HepG2 (cell line): Measurements from ENCODE around the gene LPIN3. TPM values are rescaled to one million over a fixed set of nuclear protein-coding genes. Genes with fewer than 3 reads are reported as not detected.
A peak's percentile ranks its signal among the peaks of the same experiment; 100 is the strongest.

Source experiments
- DR1 ChIP-seq: sonication (generic); formaldehyde crosslinking; IDR thresholded peaks from 2 replicates; pipeline ENCODE4 v1.8.0; 2021; ENCODE audit warnings: mild to moderate bottlenecking, missing genetic modification reagents, inconsistent platforms
- DZIP1 ChIP-seq: sonication (generic); formaldehyde crosslinking; IDR thresholded peaks from 2 replicates; pipeline ENCODE4 v1.5.0; 2020; ENCODE audit warnings: mild to moderate bottlenecking, missing genetic modification reagents
- GLI4 ChIP-seq: sonication (generic); formaldehyde crosslinking; IDR thresholded peaks from 2 replicates; pipeline ENCODE4 v1.5.1; 2020; ENCODE audit warnings: missing genetic modification reagents, mild to moderate bottlenecking, moderate library complexity, borderline replicate concordance
- GMEB1 ChIP-seq: sonication (generic); formaldehyde crosslinking; IDR thresholded peaks from 2 replicates; pipeline ENCODE4 v1.5.1; 2020; ENCODE audit warnings: missing genetic modification reagents, mild to moderate bottlenecking, borderline replicate concordance
- KAT8 ChIP-seq: IDR thresholded peaks from 2 replicates; pipeline ENCODE4 v1.6.1; 2016; ENCODE audit warnings: missing genetic modification reagents, missing compliant biosample characterization
- KDM3A ChIP-seq: IDR thresholded peaks from 2 replicates; pipeline ENCODE4 v1.6.1; 2018; ENCODE audit warnings: low read depth, missing compliant biosample characterization
- KDM5A ChIP-seq: fragments of 200-600 bp; sonication (generic); IDR thresholded peaks from 2 replicates; pipeline ENCODE4 v1.7.0; 2018; ENCODE audit warnings: antibody characterized with exemption, mild to moderate bottlenecking, low read length, borderline replicate concordance
- KLF15 ChIP-seq: sonication (generic); formaldehyde crosslinking; IDR thresholded peaks from 2 replicates; pipeline ENCODE4 v1.8.1; 2023; ENCODE audit warnings: borderline replicate concordance, mild to moderate bottlenecking, inconsistent platforms, missing genetic modification reagents, mixed read lengths
- MTERF4 ChIP-seq: sonication (generic); formaldehyde crosslinking; IDR thresholded peaks from 2 replicates; pipeline ENCODE4 v1.8.0; 2023; ENCODE audit warnings: mild to moderate bottlenecking, missing genetic modification reagents
- MYC ChIP-seq: sonication (generic); formaldehyde crosslinking; IDR thresholded peaks from 2 replicates; pipeline ENCODE4 v1.9.0; 2021; ENCODE audit warnings: missing genetic modification reagents, borderline replicate concordance
- NCOR1 ChIP-seq: fragments of 200-600 bp; sonication (generic); IDR thresholded peaks from 2 replicates; pipeline ENCODE4 v1.7.0; 2017; ENCODE audit warnings: antibody characterized with exemption, low read length, borderline replicate concordance
- TMF1 ChIP-seq: sonication (generic); formaldehyde crosslinking; IDR thresholded peaks from 2 replicates; pipeline ENCODE4 v1.8.1; 2022; ENCODE audit warnings: low read depth, missing genetic modification reagents
- ZC3H4 ChIP-seq: sonication (generic); formaldehyde crosslinking; IDR thresholded peaks from 2 replicates; pipeline ENCODE4 v1.4.0; 2020; ENCODE audit warnings: missing genetic modification reagents, borderline replicate concordance
- ZFP36L2 ChIP-seq: sonication (generic); formaldehyde crosslinking; IDR thresholded peaks from 2 replicates; pipeline ENCODE4 v1.4.0; 2020; ENCODE audit warnings: missing genetic modification reagents
- ZNF10 ChIP-seq: sonication (generic); formaldehyde crosslinking; IDR thresholded peaks from 2 replicates; pipeline ENCODE4 v1.4.0; 2020; ENCODE audit warnings: mild to moderate bottlenecking, low read depth, missing genetic modification reagents, borderline replicate concordance
- ZNF24 ChIP-seq: fragments of 450-650 bp; IDR thresholded peaks from 2 replicates; pipeline ENCODE4 v1.6.1; 2017; ENCODE audit warnings: antibody characterized with exemption, mild to moderate bottlenecking
- ZNF572 ChIP-seq: sonication (generic); formaldehyde crosslinking; IDR thresholded peaks from 2 replicates; pipeline ENCODE4 v1.5.1; 2020; ENCODE audit warnings: mild to moderate bottlenecking, missing genetic modification reagents
- ZNF615 ChIP-seq: sonication (generic); formaldehyde crosslinking; IDR thresholded peaks from 2 replicates; pipeline ENCODE4 v1.5.0; 2020; ENCODE audit warnings: mild to moderate bottlenecking, missing genetic modification reagents, borderline replicate concordance
- ZNF616 ChIP-seq: sonication (generic); formaldehyde crosslinking; IDR thresholded peaks from 2 replicates; pipeline ENCODE4 v1.5.0; 2020; ENCODE audit warnings: low read depth, mild to moderate bottlenecking, missing genetic modification reagents
- polyA plus RNA-seq, 8 experiments: library from polyadenylated mRNA; depleted of rRNA in 3 of 8; stranded (reverse) in 7 of 8; unstranded in 1 of 8; fragments of >200 nt; fragmentation: Illumina TruSeq in 4 of 8; extraction: Trizol in 4 of 8; gene quantifications; 2 replicates each; pipeline versions ENCODE4 v1.2.1 to v1.2.3, GENCODE V29; 2011 to 2016; ENCODE audit warnings: low read depth in 4 of 8, missing spikeins in 1 of 8, mixed read lengths in 1 of 8; ENCODE audit not compliant: insufficient read depth in 1 of 8
- total RNA-seq, 5 experiments: library from RNA; depleted of rRNA; stranded (reverse); fragments of >200 nt; fragmentation: Illumina TruSeq; extraction: Trizol; gene quantifications; 2 replicates each; pipeline ENCODE4 v1.2.3, GENCODE V29; 2016; ENCODE audit warnings: low read depth in 1 of 5
- TF ChIP-seq, protein P1 (sequence below): sonication (generic); formaldehyde crosslinking; IDR thresholded peaks from 2 replicates; pipeline ENCODE4 v1.4.0; 2020; ENCODE audit warnings: low read depth, mild to moderate bottlenecking, missing genetic modification reagents
- TF ChIP-seq, protein P2 (sequence below): IDR thresholded peaks from 2 replicates; pipeline ENCODE4 v1.6.1; 2016
- TF ChIP-seq, protein P3 (sequence below): sonication (generic); formaldehyde crosslinking; IDR thresholded peaks from 2 replicates; pipeline ENCODE4 v1.8.1; 2023; ENCODE audit warnings: mild to moderate bottlenecking, missing genetic modification reagents

The LPIN3 gene
- total and polyA plus RNA-seq, 2 of the 13 experiments (the other 11 are each of a cell fraction or from before 2014, with no cell fraction given), result 14.2 to 28.6 TPM

GRCh38 chr20:41339957-41340326, 679 bp upstream of the LPIN3 start (continued):
- TF ChIP-seq ZNF572 (CRISPR knock-in tag), result peak; percentile 98; the same call in 1 of the 2 replicates
- TF ChIP-seq GLI4 (CRISPR knock-in tag), result no peak
- no peak for TF ChIP-seq KDM5A
- TF ChIP-seq ZNF10 (CRISPR knock-in tag), result no peak
- TF ChIP-seq, protein P1, sequence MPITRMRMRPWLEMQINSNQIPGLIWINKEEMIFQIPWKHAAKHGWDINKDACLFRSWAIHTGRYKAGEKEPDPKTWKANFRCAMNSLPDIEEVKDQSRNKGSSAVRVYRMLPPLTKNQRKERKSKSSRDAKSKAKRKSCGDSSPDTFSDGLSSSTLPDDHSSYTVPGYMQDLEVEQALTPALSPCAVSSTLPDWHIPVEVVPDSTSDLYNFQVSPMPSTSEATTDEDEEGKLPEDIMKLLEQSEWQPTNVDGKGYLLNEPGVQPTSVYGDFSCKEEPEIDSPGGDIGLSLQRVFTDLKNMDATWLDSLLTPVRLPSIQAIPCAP, result no peak
- TF ChIP-seq DR1, result no peak
- 0 out of 2 replicates have a peak, but pooled peaks have one; percentile 23 for TF ChIP-seq DZIP1 (CRISPR knock-in tag)
- peak; percentile 44; the same call in 1 of the 2 replicates for TF ChIP-seq MYC (CRISPR knock-in tag)
- TF ChIP-seq MTERF4 (CRISPR knock-in tag), result peak; percentile 85; the same call in 1 of the 2 replicates
- TF ChIP-seq ZNF616 (CRISPR knock-in tag), result peak; percentile 23; the same call in 1 of the 2 replicates
- no peak for TF ChIP-seq KLF15 (CRISPR knock-in tag)
- TF ChIP-seq ZNF24, result no peak
- TF ChIP-seq, protein P2, sequence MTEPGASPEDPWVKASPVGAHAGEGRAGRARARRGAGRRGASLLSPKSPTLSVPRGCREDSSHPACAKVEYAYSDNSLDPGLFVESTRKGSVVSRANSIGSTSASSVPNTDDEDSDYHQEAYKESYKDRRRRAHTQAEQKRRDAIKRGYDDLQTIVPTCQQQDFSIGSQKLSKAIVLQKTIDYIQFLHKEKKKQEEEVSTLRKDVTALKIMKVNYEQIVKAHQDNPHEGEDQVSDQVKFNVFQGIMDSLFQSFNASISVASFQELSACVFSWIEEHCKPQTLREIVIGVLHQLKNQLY, result peak; percentile 44; the same call in 1 of the 2 replicates
- no peak for TF ChIP-seq NCOR1
- no peak for TF ChIP-seq GMEB1 (CRISPR knock-in tag)
- no peak for TF ChIP-seq ZC3H4 (CRISPR knock-in tag)
- no peak for TF ChIP-seq TMF1 (CRISPR knock-in tag)
- TF ChIP-seq KDM3A, result peak; percentile 96
- peak; percentile 64; the same call in 1 of the 2 replicates for TF ChIP-seq ZNF615 (CRISPR knock-in tag)
- TF ChIP-seq ZFP36L2 (CRISPR knock-in tag), result no peak
- TF ChIP-seq, protein P3, sequence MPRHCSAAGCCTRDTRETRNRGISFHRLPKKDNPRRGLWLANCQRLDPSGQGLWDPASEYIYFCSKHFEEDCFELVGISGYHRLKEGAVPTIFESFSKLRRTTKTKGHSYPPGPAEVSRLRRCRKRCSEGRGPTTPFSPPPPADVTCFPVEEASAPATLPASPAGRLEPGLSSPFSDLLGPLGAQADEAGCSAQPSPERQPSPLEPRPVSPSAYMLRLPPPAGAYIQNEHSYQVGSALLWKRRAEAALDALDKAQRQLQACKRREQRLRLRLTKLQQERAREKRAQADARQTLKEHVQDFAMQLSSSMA (CRISPR knock-in tag), result no peak
- TF ChIP-seq KAT8, result peak; percentile 45; the same call in 1 of the 2 replicates
